ENCODE data around the gene PDCD1.
"Not testable (repeated sequence)": the region's sequence is repeated elsewhere in the genome, so short reads cannot be mapped to it uniquely, and the experiment has no call there.

PDCD1 gene

GRCh38 chr2:241837197-241837965 lies 21.3 kb downstream of the PDCD1 start:
- Histone ChIP-seq H3K27me3 (ENCODE audit: control insufficient read depth in 1 of 2, insufficient read depth in 2 of 2, low read length in 2 of 2) (peaks cover 0 to 3% of the 10 kb centered on the region in 2 donors), H3K27ac (ENCODE audit: low read depth, low read length) (no peak overlapping the region), H3K4me1 (ENCODE audit: control insufficient read depth in 1 of 2, insufficient read depth in 2 of 2, low read length in 2 of 2) (no peaks in the 10 kb centered on the region)

GRCh38 chr2:241836292-241836691 lies 22.4 kb downstream of the PDCD1 start:
- Histone ChIP-seq H3K4me3 (ENCODE audit: low read depth in 1 of 2, low read length in 2 of 2) (no peak overlapping the region), H3K27me3 (ENCODE audit: control insufficient read depth in 1 of 2, insufficient read depth in 2 of 2, low read length in 2 of 2) (peaks cover 0 to 3% of the 10 kb centered on the region in 2 donors), H3K36me3 (ENCODE audit: control insufficient read depth in 1 of 2, insufficient read depth in 2 of 2, low read length in 2 of 2) (no peaks in the 10 kb centered on the region), H3K27ac (ENCODE audit: low read depth, low read length) (no peak overlapping the region), H3K9ac (ENCODE audit: low read depth in 1 of 2, low read length in 2 of 2) (no peak overlapping the region), H3K9me3 (ENCODE audit: control insufficient read depth in 1 of 2, low read length in 2 of 2) (no peaks in the 10 kb centered on the region), H3K4me1 (ENCODE audit: control insufficient read depth in 1 of 2, insufficient read depth in 2 of 2, low read length in 2 of 2) (no peaks in the 10 kb centered on the region)

More at GRCh38 chr2:241837197-241837965, 21.3 kb downstream of the PDCD1 start:
- no peaks in the 10 kb centered on the region for H3K36me3 ChIP-seq (ENCODE audit: control insufficient read depth in 1 of 2, insufficient read depth in 2 of 2, low read length in 2 of 2)
- no peak overlapping the region for H3K9ac ChIP-seq (ENCODE audit: low read depth in 1 of 2, low read length in 2 of 2)
- H3K4me3 ChIP-seq (ENCODE audit: low read depth in 1 of 2, low read length in 2 of 2) = no peak overlapping the region
- H3K9me3 ChIP-seq (ENCODE audit: control insufficient read depth in 1 of 2, low read length in 2 of 2) = no peaks in the 10 kb centered on the region

- no peak overlapping the region for H3K27ac ChIP-seq (ENCODE audit: low read depth, low read length)
- H3K27me3 ChIP-seq (ENCODE audit: control insufficient read depth in 1 of 2, insufficient read depth in 2 of 2, low read length in 2 of 2) = peaks cover 0 to 3% of the 10 kb centered on the region in 2 donors
- H3K36me3 ChIP-seq (ENCODE audit: control insufficient read depth in 1 of 2, insufficient read depth in 2 of 2, low read length in 2 of 2) = no peaks in the 10 kb centered on the region
- no peaks in the 10 kb centered on the region for H3K9me3 ChIP-seq (ENCODE audit: control insufficient read depth in 1 of 2, low read length in 2 of 2)
- H3K9ac ChIP-seq (ENCODE audit: low read depth in 1 of 2, low read length in 2 of 2) = no peak overlapping the region
- H3K4me1 ChIP-seq (ENCODE audit: control insufficient read depth in 1 of 2, insufficient read depth in 2 of 2, low read length in 2 of 2) = no peaks in the 10 kb centered on the region
- H3K4me3 ChIP-seq (ENCODE audit: low read depth in 1 of 2, low read length in 2 of 2) = no peak overlapping the region
Measured at GRCh38 chr2:241835611-241836010, 23.1 kb downstream of the PDCD1 start.

- H3K27ac ChIP-seq (ENCODE audit: low read depth, low read length) = no peak overlapping the region
- H3K9me3 ChIP-seq (ENCODE audit: control insufficient read depth in 1 of 2, low read length in 2 of 2) = no peaks in the 10 kb centered on the region
- H3K36me3 ChIP-seq (ENCODE audit: control insufficient read depth in 1 of 2, insufficient read depth in 2 of 2, low read length in 2 of 2) = no peaks in the 10 kb centered on the region
- H3K4me3 ChIP-seq (ENCODE audit: low read depth in 1 of 2, low read length in 2 of 2) = no peak overlapping the region
- H3K27me3 ChIP-seq (ENCODE audit: control insufficient read depth in 1 of 2, insufficient read depth in 2 of 2, low read length in 2 of 2) = peaks cover 0 to 3% of the 10 kb centered on the region in 2 donors
- H3K4me1 ChIP-seq (ENCODE audit: control insufficient read depth in 1 of 2, insufficient read depth in 2 of 2, low read length in 2 of 2) = no peaks in the 10 kb centered on the region
- no peak overlapping the region for H3K9ac ChIP-seq (ENCODE audit: low read depth in 1 of 2, low read length in 2 of 2)
Measured at GRCh38 chr2:241834527-241835210, 24.0 kb downstream of the PDCD1 start.

GRCh38 chr2:241833756-241834526 lies 24.8 kb downstream of the PDCD1 start:
- not testable (repeated sequence) for H3K9me3 ChIP-seq (ENCODE audit: control insufficient read depth in 1 of 2, low read length in 2 of 2); H3K4me1 ChIP-seq (ENCODE audit: control insufficient read depth in 1 of 2, insufficient read depth in 2 of 2, low read length in 2 of 2); H3K36me3 ChIP-seq (ENCODE audit: control insufficient read depth in 1 of 2, insufficient read depth in 2 of 2, low read length in 2 of 2); H3K27me3 ChIP-seq (ENCODE audit: control insufficient read depth in 1 of 2, insufficient read depth in 2 of 2, low read length in 2 of 2); H3K27ac ChIP-seq (ENCODE audit: low read depth, low read length); H3K4me3 ChIP-seq (ENCODE audit: low read depth in 1 of 2, low read length in 2 of 2); H3K9ac ChIP-seq (ENCODE audit: low read depth in 1 of 2, low read length in 2 of 2)

GRCh38 chr2:241833101-241833663 lies 25.5 kb downstream of the PDCD1 start:
- H3K9me3 ChIP-seq (ENCODE audit: control insufficient read depth in 1 of 2, low read length in 2 of 2) = no peaks in the 10 kb centered on the region
- no peaks in the 10 kb centered on the region for H3K36me3 ChIP-seq (ENCODE audit: control insufficient read depth in 1 of 2, insufficient read depth in 2 of 2, low read length in 2 of 2)
- no peak overlapping the region for H3K27ac ChIP-seq (ENCODE audit: low read depth, low read length)
- H3K9ac ChIP-seq (ENCODE audit: low read depth in 1 of 2, low read length in 2 of 2) = no peak overlapping the region
- peaks cover 0 to 3% of the 10 kb centered on the region in 2 donors for H3K27me3 ChIP-seq (ENCODE audit: control insufficient read depth in 1 of 2, insufficient read depth in 2 of 2, low read length in 2 of 2)
- no peak overlapping the region for H3K4me3 ChIP-seq (ENCODE audit: low read depth in 1 of 2, low read length in 2 of 2)
- no peaks in the 10 kb centered on the region for H3K4me1 ChIP-seq (ENCODE audit: control insufficient read depth in 1 of 2, insufficient read depth in 2 of 2, low read length in 2 of 2)

GRCh38 chr2:241827394-241827793 lies 31.3 kb downstream of the PDCD1 start:
- H3K4me1 ChIP-seq (ENCODE audit: control insufficient read depth in 1 of 2, insufficient read depth in 2 of 2, low read length in 2 of 2) = no peaks in the 10 kb centered on the region
- no peak overlapping the region for H3K27ac ChIP-seq (ENCODE audit: low read depth, low read length)
- no peak overlapping the region for H3K9ac ChIP-seq (ENCODE audit: low read depth in 1 of 2, low read length in 2 of 2)
- no peak overlapping the region for H3K4me3 ChIP-seq (ENCODE audit: low read depth in 1 of 2, low read length in 2 of 2)
- no peaks in the 10 kb centered on the region for H3K36me3 ChIP-seq (ENCODE audit: control insufficient read depth in 1 of 2, insufficient read depth in 2 of 2, low read length in 2 of 2)
- H3K9me3 ChIP-seq (ENCODE audit: control insufficient read depth in 1 of 2, low read length in 2 of 2) = peaks cover 11 to 14% of the 10 kb centered on the region in 2 donors
- H3K27me3 ChIP-seq (ENCODE audit: control insufficient read depth in 1 of 2, insufficient read depth in 2 of 2, low read length in 2 of 2) = no peaks in the 10 kb centered on the region

- not testable (repeated sequence) for H3K27me3 ChIP-seq (ENCODE audit: control insufficient read depth in 1 of 2, insufficient read depth in 2 of 2, low read length in 2 of 2); H3K4me1 ChIP-seq (ENCODE audit: control insufficient read depth in 1 of 2, insufficient read depth in 2 of 2, low read length in 2 of 2); H3K36me3 ChIP-seq (ENCODE audit: control insufficient read depth in 1 of 2, insufficient read depth in 2 of 2, low read length in 2 of 2); H3K4me3 ChIP-seq (ENCODE audit: low read depth in 1 of 2, low read length in 2 of 2); H3K9ac ChIP-seq (ENCODE audit: low read depth in 1 of 2, low read length in 2 of 2); H3K27ac ChIP-seq (ENCODE audit: low read depth, low read length)
- H3K9me3 ChIP-seq (ENCODE audit: control insufficient read depth in 1 of 2, low read length in 2 of 2) = peaks cover 11 to 14% of the 10 kb centered on the region in 2 donors
Measured at GRCh38 chr2:241823531-241824437, 34.9 kb downstream of the PDCD1 start.

GRCh38 chr2:241822264-241822623 lies 36.5 kb downstream of the PDCD1 start:
- Histone ChIP-seq H3K9me3 (ENCODE audit: control insufficient read depth in 1 of 2, low read length in 2 of 2) (peaks cover 7 to 8% of the 10 kb centered on the region in 2 donors), H3K27me3 (ENCODE audit: control insufficient read depth in 1 of 2, insufficient read depth in 2 of 2, low read length in 2 of 2) (no peaks in the 10 kb centered on the region), H3K4me3 (ENCODE audit: low read depth in 1 of 2, low read length in 2 of 2) (no peak overlapping the region)

More at GRCh38 chr2:241822264-241822623, 36.5 kb downstream of the PDCD1 start:
- Histone ChIP-seq H3K9ac (ENCODE audit: low read depth in 1 of 2, low read length in 2 of 2) (no peak overlapping the region), H3K36me3 (ENCODE audit: control insufficient read depth in 1 of 2, insufficient read depth in 2 of 2, low read length in 2 of 2) (no peaks in the 10 kb centered on the region), H3K27ac (ENCODE audit: low read depth, low read length) (no peak overlapping the region), H3K4me1 (ENCODE audit: control insufficient read depth in 1 of 2, insufficient read depth in 2 of 2, low read length in 2 of 2) (no peaks in the 10 kb centered on the region)
